ENCODE data around the gene IQGAP3. TPM values are rescaled to one million over a fixed set of nuclear protein-coding genes. Genes with fewer than 3 reads are reported as not detected.

IQGAP3 gene
- total and polyA plus RNA-seq, 2 of the 4 experiments (the other 2 are of a cell fraction), result 12.5 to 13.6 TPM

DNA sequence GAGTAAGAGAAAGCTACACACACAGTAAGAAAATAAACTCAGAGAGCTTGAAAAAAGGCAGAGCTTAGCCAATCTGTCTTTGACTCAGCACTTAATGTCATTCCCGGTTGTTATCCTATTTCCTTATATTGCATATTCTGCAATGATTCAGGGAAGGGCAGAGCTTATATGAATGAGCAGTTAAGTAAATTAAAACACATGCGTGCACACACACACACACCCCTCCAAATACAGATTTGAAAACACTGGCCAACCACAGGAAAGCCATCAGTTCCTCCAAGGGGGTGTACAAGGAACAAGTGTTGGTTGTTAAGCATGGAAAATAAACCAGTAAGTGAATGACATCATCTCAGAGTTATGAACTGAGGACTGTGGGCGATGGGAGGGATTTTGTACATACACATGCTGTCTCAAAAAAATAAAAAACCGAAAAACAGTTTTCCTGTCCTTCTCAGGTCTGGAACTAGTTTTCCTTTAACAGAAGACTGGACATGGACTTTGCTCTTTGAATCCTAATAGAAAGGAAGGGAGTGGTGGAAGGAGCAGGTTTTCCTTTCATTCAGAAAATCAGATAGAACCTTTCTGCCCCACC, 1.0 kb downstream of the IQGAP3 start:
- H3K27ac ChIP-seq (ENCODE audit: insufficient read depth, low read length), result peak overlapping the region; percentile 66
- BruUV-seq (replicated peaks), result no TSS peak
- peak overlapping the region; percentile 98 for H3K4me2 ChIP-seq (ENCODE audit: low read depth, low read length)
- peaks cover 11% of the 10 kb centered on the region for H3K27me3 ChIP-seq (ENCODE audit: control insufficient read depth, insufficient read depth, low read length)
- peak overlapping the region; percentile 66 for H3K4ac ChIP-seq (ENCODE audit: low read depth, low read length)
- ChIA-PET POLR2A (ENCODE audit: unreplicated experiment) (interaction anchor here (0.6 to 0.7 kb wide), 3 partner anchors 18 to 70 kb away, joined by 3 to 4 read pairs (median 3); partner anchors contain the start of gene MEF2D), CTCF (interaction anchor here (0.6 to 1.4 kb wide), 3 partner anchors 91 to 186 kb away, joined by 3 to 4 read pairs (median 4); no protein-coding TSS in a partner anchor)
- peak overlapping the region; percentile 94 for H2AFZ ChIP-seq (replicated peaks; ENCODE audit: low read length, poor library complexity)
- H3K18ac ChIP-seq (ENCODE audit: low read depth, low read length), result peak overlapping the region; percentile 78
- H2BK15ac ChIP-seq (ENCODE audit: low read depth, low read length), result peak overlapping the region; percentile 31; the same call in 2 of the 3 replicates
- H3K23ac ChIP-seq (ENCODE audit: low read depth, low read length), result peak overlapping the region; percentile 57; the same call in 1 of the 2 replicates
- peaks cover 15% of the 10 kb centered on the region for H3K9me1 ChIP-seq (ENCODE audit: insufficient read depth, low read length)
- peak overlapping the region; percentile 14 to 41; a peak in 1 of 4 replicates for H4K8ac ChIP-seq (ENCODE audit: low read depth in 2 of 2, low read length in 2 of 2)
- peak overlapping the region; percentile 84; the same call in 1 of the 2 replicates for H3K14ac ChIP-seq (replicated peaks; ENCODE audit: low read depth, low read length)
- DNase-seq, result peak; percentile 96
- H3K4me3 ChIP-seq (ENCODE audit: insufficient read depth, low read depth, low read length), result peak overlapping the region; percentile 73; the same call in 1 of the 2 replicates
- H4K20me1 ChIP-seq (ENCODE audit: insufficient read depth, low read length), result no peaks in the 10 kb centered on the region; the same call in 1 of the 2 replicates
- H2AK9ac ChIP-seq (replicated peaks; ENCODE audit: low read depth, low read length, poor library complexity), result peak overlapping the region; percentile 96
- WGBS, 2 experiments (ENCODE audit: extremely low coverage in 2 of 2, insufficient read length in 1 of 2), result no CpG with 5 or more reads among the region's 4 CpGs
- 0 out of 2 replicates have a peak overlapping the region, but pooled peaks have one; percentile 54 for H2AK5ac ChIP-seq (ENCODE audit: low read depth, low read length)
- in situ Hi-C loops (cut with MboI; ENCODE audit: low sequenced_read_pairs), result no loop called here
- no peaks in the 10 kb centered on the region for H3K36me3 ChIP-seq (ENCODE audit: control insufficient read depth, insufficient read depth, low read length)
- H2BK120ac ChIP-seq (ENCODE audit: low read depth, low read length), result peak overlapping the region; percentile 50; the same call in 1 of the 2 replicates
- H4K5ac ChIP-seq (ENCODE audit: low read depth, low read length), result peak overlapping the region; percentile 32; the same call in 1 of the 2 replicates
- H2BK20ac ChIP-seq (ENCODE audit: low read depth, low read length), result no peak overlapping the region
- peak overlapping the region; percentile 41 for H3K56ac ChIP-seq (ENCODE audit: extremely low read depth, insufficient read depth, low read length)
- dilution Hi-C loops (cut with HindIII; ENCODE audit: low sequenced_read_pairs, unreplicated experiment), result no loop called here
- intact Hi-C loops (cut with micrococcal nuclease), result loop anchor here (1.0 to 2.0 kb wide), 4 partner anchors 73 to 115 kb away; no protein-coding TSS in a partner anchor
- peak overlapping the region; percentile 51 for H4K91ac ChIP-seq (ENCODE audit: insufficient read depth, low read depth, low read length)
- H3K9me3 ChIP-seq (ENCODE audit: control insufficient read depth, insufficient read depth, low read length), result no peaks in the 10 kb centered on the region
- H3K4me1 ChIP-seq (ENCODE audit: control insufficient read depth, insufficient read depth, low read length), result peaks cover 7% of the 10 kb centered on the region
- H2BK5ac ChIP-seq (ENCODE audit: low read depth, low read length, poor library complexity, severe bottlenecking), result peak overlapping the region; percentile 82
- peak; percentile 89 for ATAC-seq (ENCODE audit: low read depth)
- peak overlapping the region; percentile 61; the same call in 1 of the 2 replicates for H3K9ac ChIP-seq (ENCODE audit: low read depth, low read length)
- peaks cover 8 to 29% of the 10 kb centered on the region in 2 experiments for H3K79me1 ChIP-seq (ENCODE audit: low read depth in 1 of 2, low read length in 2 of 2)
- TF ChIP-seq MAFK (IDR thresholded peaks at IDR 0.05; ENCODE audit: low read depth, low read length) (peak; percentile 87), RAD21 (IDR thresholded peaks at IDR 0.05; ENCODE audit: low read length) (no peak), CEBPB (IDR thresholded peaks at IDR 0.05; ENCODE audit: low read depth, low read length) (peak; percentile 92), POLR2A (IDR thresholded peaks at IDR 0.05; ENCODE audit: low read depth, low read length) (0 out of 2 replicates have a peak, but pooled peaks have one; percentile 25), ELK1 (IDR thresholded peaks at IDR 0.05; ENCODE audit: borderline replicate concordance, low read depth, low read length) (no peak), MAZ (IDR thresholded peaks at IDR 0.05; ENCODE audit: borderline replicate concordance, low read depth, low read length) (peak; percentile 45; the same call in 1 of the 2 replicates), FOS (IDR thresholded peaks at IDR 0.05; ENCODE audit: low read depth, low read length) (peak; percentile 40; the same call in 1 of the 2 replicates), RCOR1 (IDR thresholded peaks at IDR 0.05; ENCODE audit: insufficient replicate concordance, low read length) (no peak), MXI1 (IDR thresholded peaks at IDR 0.05; ENCODE audit: borderline replicate concordance, low read depth, low read length) (peak; percentile 74; the same call in 1 of the 2 replicates), CHD1 (IDR thresholded peaks at IDR 0.05; ENCODE audit: low read depth, low read length) (no peak), BHLHE40 (IDR thresholded peaks at IDR 0.05; ENCODE audit: low read depth, low read length) (no peak)
- TF ChIP-seq, protein P1, sequence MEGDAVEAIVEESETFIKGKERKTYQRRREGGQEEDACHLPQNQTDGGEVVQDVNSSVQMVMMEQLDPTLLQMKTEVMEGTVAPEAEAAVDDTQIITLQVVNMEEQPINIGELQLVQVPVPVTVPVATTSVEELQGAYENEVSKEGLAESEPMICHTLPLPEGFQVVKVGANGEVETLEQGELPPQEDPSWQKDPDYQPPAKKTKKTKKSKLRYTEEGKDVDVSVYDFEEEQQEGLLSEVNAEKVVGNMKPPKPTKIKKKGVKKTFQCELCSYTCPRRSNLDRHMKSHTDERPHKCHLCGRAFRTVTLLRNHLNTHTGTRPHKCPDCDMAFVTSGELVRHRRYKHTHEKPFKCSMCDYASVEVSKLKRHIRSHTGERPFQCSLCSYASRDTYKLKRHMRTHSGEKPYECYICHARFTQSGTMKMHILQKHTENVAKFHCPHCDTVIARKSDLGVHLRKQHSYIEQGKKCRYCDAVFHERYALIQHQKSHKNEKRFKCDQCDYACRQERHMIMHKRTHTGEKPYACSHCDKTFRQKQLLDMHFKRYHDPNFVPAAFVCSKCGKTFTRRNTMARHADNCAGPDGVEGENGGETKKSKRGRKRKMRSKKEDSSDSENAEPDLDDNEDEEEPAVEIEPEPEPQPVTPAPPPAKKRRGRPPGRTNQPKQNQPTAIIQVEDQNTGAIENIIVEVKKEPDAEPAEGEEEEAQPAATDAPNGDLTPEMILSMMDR (conservative IDR thresholded peaks at IDR 0.05; ENCODE audit: low read depth, low read length), result no peak
- TF ChIP-seq, protein P2, sequence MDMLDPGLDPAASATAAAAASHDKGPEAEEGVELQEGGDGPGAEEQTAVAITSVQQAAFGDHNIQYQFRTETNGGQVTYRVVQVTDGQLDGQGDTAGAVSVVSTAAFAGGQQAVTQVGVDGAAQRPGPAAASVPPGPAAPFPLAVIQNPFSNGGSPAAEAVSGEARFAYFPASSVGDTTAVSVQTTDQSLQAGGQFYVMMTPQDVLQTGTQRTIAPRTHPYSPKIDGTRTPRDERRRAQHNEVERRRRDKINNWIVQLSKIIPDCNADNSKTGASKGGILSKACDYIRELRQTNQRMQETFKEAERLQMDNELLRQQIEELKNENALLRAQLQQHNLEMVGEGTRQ (IDR thresholded peaks at IDR 0.05; ENCODE audit: low read depth, low read length), result no peak
